Gastroesophageal sphincter (tissue), 3 donors: ENCODE results near the gene FERMT3.

Experiments
- EP300 ChIP-seq: sonication (generic); formaldehyde crosslinking; IDR thresholded peaks from one replicate; pipeline ENCODE4 v1.6.1; 2017; ENCODE audit warnings: antibody characterized with exemption, mild to moderate bottlenecking
- POLR2A ChIP-seq, 2 donors: fragments of 450-650 bp; IDR thresholded peaks; one replicate each; pipeline ENCODE4 v1.6.1; 2017; ENCODE audit warnings: antibody characterized with exemption in 2 of 2, mild to moderate bottlenecking in 2 of 2, moderate library complexity in 1 of 2
- POLR2AphosphoS5 ChIP-seq: sonication (generic); formaldehyde crosslinking; IDR thresholded peaks from one replicate; pipeline ENCODE4 v1.6.1; 2017; ENCODE audit warnings: antibody characterized with exemption
- TF ChIP-seq, protein P1 (sequence below), 4 experiments: fragments of 200-600 bp in 2 of 4; fragments of 450-650 bp in 2 of 4; sonication (generic) in 1 of 4; IDR thresholded peaks; one replicate each; pipeline ENCODE4 v1.5.1; 2017 to 2019; ENCODE audit warnings: antibody characterized with exemption in 4 of 4, mild to moderate bottlenecking in 2 of 4, moderate library complexity in 2 of 4

DNA sequence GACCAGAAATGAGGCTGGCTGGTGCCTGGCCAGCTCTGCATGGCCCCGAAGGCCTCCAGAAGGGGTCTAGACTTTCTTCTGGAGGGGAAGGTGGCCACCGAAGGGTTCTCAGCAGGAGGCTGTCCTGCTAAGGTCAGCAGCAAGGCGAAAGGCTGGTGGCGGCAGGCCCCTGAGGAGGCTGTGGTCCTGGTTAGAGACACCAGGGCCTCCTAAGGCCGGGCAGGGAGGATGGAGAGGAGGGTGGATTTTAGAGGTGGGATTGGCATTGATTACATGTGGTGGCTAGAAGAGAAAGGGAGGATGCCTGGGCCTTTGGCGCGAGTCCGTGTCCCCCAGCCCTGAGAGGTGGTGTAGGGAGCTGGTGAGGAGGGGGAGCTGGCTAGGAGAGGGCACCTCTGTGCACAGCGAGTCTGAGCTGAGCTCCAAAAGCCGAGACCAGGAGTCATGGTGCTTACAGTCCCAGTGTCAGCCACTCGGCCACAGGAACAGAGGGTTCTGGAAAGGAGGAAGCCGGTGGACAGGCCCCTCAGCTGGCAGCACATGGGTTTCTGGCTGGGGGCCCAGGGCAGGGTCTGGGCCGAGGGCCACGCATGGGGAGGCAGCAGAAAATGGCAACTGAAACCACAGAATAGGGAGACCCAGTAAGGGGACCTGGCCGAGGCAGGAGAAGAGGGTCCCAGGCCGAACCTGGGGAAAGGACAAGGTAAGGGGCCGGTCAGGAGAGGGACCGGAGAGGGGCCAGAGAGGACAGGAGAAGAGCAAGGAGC lies 2.5 kb downstream of the FERMT3 start:
- TF ChIP-seq POLR2A (IDR thresholded peaks at IDR 0.05) (no peak), POLR2AphosphoS5 (no peak), EP300 (no peak)
- TF ChIP-seq, protein P1, sequence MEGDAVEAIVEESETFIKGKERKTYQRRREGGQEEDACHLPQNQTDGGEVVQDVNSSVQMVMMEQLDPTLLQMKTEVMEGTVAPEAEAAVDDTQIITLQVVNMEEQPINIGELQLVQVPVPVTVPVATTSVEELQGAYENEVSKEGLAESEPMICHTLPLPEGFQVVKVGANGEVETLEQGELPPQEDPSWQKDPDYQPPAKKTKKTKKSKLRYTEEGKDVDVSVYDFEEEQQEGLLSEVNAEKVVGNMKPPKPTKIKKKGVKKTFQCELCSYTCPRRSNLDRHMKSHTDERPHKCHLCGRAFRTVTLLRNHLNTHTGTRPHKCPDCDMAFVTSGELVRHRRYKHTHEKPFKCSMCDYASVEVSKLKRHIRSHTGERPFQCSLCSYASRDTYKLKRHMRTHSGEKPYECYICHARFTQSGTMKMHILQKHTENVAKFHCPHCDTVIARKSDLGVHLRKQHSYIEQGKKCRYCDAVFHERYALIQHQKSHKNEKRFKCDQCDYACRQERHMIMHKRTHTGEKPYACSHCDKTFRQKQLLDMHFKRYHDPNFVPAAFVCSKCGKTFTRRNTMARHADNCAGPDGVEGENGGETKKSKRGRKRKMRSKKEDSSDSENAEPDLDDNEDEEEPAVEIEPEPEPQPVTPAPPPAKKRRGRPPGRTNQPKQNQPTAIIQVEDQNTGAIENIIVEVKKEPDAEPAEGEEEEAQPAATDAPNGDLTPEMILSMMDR (IDR thresholded peaks at IDR 0.05): no peak
